Fibroblast of pulmonary artery (primary cell): Measurements from ENCODE around the gene PRPS2.
A peak's percentile ranks its signal among the peaks of the same experiment; 100 is the strongest.

Experiments
- DNase-seq: peaks from one replicate; pipeline ENCODE4 v3.0.0-alpha.2; 2010; ENCODE audit warnings: low read depth
- H3K4me3 ChIP-seq: replicated peaks from 2 replicates; pipeline ENCODE4 v1.5.1; 2011; ENCODE audit warnings: low read depth, mild to moderate bottlenecking, control low read depth, low read length, moderate library complexity
- TF ChIP-seq, protein P1 (sequence below): IDR thresholded peaks from 2 replicates; pipeline ENCODE4 v1.5.1; 2011; ENCODE audit warnings: mild to moderate bottlenecking, control low read depth, low read length, inconsistent platforms; ENCODE audit errors: missing control alignments

PRPS2 gene

DNA sequence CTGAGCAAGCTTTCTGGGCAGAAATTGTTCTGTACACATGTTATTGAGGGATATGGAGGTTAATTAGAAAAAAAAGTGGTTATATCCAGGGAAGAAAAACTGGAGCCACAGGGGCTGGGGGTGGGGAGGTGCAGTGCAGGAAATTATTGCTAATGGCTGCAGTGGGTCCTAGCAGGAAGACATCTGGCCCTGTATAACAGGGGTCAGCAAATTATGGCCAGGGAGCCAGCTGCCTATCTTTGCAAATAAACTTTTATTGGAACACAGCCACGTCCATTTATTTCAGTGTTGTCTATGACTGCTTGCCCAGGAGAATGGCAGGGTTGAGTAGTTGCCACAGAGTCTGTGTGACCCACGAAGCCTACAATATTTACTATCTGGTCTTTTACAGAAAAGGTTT lies 23.4 kb upstream of the PRPS2 start:
- no peak for DNase-seq
- TF ChIP-seq, protein P1, sequence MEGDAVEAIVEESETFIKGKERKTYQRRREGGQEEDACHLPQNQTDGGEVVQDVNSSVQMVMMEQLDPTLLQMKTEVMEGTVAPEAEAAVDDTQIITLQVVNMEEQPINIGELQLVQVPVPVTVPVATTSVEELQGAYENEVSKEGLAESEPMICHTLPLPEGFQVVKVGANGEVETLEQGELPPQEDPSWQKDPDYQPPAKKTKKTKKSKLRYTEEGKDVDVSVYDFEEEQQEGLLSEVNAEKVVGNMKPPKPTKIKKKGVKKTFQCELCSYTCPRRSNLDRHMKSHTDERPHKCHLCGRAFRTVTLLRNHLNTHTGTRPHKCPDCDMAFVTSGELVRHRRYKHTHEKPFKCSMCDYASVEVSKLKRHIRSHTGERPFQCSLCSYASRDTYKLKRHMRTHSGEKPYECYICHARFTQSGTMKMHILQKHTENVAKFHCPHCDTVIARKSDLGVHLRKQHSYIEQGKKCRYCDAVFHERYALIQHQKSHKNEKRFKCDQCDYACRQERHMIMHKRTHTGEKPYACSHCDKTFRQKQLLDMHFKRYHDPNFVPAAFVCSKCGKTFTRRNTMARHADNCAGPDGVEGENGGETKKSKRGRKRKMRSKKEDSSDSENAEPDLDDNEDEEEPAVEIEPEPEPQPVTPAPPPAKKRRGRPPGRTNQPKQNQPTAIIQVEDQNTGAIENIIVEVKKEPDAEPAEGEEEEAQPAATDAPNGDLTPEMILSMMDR: no peak
- H3K4me3 ChIP-seq: no peak overlapping the region

DNA sequence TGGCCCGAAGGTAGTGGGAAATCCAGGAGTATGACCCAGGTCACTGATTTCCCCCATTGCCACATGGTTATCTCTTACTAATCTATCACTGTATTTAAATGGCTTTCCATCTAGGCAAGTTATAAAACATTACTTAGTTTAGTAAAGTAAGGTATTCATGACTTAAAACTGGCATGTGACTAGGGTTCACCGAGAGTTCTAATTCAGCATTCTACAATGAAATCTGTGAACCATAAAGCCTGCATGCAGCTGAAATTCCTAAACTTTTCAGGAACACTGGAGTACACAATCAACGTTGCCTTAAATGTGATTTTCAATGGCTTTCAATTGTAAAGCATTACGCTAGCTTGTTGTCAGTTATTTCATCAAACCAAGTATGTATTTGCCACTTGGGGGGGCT lies 22.7 kb upstream of the PRPS2 start:
- TF ChIP-seq, protein P1: no peak
- no peak for DNase-seq
- no peak overlapping the region for H3K4me3 ChIP-seq

DNA sequence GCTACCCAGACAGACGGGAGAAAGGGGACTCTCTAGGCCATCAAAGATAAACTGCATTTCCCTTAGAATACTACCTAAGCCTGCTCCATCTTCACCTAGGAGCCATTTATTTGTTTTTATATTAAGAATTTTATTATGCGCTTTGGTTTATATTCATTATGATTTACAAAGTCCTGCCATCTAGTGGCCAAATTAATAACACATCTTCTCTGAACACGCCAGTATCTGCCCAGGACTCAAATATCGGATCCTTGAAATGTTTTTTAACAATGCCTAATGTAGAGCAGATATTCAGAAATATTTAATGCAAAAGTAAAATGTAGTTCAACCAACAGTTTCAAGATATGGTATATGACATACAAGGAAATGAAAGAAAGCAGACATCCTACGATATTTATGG lies 20.8 kb upstream of the PRPS2 start:
- TF ChIP-seq, protein P1: peak; percentile 39
- H3K4me3 ChIP-seq: no peak overlapping the region
- peak; percentile 50 for DNase-seq

DNA sequence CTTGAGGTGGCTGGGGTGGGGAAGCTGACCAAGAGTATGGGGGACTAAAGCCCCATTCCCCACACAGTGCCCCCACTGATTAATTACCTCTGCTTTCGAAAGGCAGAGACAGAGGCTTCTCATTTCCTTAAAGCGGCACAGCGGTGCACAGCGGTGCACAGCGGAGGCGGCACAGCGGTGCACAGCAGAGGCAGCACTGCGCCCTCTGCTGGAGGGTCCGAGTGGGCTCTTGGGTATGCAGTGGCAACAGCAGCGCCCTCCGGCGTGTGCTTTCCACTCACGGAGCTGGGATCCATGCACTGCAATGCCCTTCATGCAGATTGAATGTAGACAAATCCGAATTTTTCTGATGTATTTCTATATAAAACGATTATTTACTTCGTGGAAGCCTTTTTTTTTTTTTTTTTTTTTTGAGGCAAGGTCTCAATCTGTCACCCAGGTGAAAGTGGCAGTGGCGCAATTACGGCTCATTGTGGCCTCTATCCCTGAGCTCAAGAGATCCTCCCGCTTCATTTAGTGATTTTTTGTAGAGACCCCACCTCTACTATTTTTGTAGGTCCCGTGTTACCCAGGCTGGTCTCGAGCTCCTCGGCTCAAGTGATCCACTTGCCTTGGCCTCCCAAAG lies 19.7 kb upstream of the PRPS2 start:
- peak; percentile 51 for DNase-seq
- TF ChIP-seq, protein P1: peak; percentile 64
- H3K4me3 ChIP-seq: no peak overlapping the region

DNA sequence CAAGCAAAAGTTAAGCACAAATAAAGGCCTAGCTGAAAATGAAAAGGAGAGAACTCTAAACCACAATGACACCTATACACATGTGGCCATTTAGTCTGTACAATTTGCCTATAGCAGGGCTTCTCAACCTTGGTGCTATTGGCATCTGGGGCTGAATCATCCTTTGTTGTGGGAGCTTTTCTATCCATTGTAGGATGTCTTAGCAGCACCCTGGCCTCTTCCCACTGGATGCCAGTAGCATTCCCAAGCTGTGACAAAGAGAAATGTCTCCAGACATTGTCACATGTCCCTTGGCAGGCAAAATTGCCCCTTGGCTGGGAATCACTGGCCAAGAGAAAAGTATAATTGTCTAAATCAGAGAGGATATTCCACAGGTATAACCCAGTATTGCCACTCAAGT lies 13.5 kb upstream of the PRPS2 start:
- TF ChIP-seq, protein P1: no peak
- DNase-seq: no peak
- H3K4me3 ChIP-seq: no peak overlapping the region

DNA sequence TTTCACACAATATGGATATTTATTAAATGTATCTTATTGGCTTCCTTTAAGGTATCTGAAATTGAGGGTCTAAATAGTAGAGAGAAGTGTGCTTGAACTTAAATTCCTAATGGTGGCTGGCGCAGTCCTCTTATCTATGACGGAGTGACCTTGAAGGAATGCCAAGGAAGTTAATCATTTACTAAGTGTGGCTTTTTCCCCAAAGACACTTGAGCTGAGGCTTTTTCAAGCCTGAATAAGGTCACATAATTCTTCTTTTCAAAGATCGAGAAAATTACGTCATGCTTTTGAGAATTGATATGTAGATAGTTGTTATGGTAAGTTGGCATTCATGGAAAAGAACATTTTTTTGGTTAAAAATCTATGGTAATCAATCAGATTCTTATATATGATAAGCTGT lies 11.7 kb upstream of the PRPS2 start:
- TF ChIP-seq, protein P1: no peak
- peak; percentile 40 for DNase-seq
- H3K4me3 ChIP-seq: no peak overlapping the region

DNA sequence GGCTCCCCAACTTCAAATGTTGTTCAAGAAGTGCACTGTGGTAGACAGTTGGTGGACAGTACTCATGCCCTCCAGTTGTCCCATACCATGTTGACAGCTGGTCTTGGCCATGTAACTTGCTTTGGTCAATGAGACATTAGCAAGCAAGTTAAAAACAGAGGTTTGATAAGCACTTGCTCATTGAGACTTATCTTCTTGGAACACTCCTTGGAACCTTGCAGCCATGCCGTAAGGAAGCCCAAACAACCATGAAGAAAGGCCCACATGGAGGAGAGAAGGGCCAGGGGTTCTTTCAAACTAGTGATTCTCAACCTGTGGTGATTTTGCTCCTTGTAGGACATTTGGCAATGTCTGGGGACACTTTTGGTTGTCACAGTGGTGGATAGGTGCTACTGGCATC lies 2.6 kb upstream of the PRPS2 start:
- no peak overlapping the region for H3K4me3 ChIP-seq
- TF ChIP-seq, protein P1: no peak
- DNase-seq: no peak
